SKM-1 treated with dmso at 0.1 percent for 144 hours (cell line): ENCODE measurements around the gene ZNF423.
"Not testable (repeated sequence)": the region's sequence is repeated elsewhere in the genome, so short reads cannot be mapped to it uniquely, and the experiment has no call there.

Experiments
- DNase-seq: peaks from one replicate; lab custom pipeline; 2025; ENCODE audit not compliant: unreplicated experiment; lab: John Stamatoyannopoulos, UW

The ZNF423 gene

DNA sequence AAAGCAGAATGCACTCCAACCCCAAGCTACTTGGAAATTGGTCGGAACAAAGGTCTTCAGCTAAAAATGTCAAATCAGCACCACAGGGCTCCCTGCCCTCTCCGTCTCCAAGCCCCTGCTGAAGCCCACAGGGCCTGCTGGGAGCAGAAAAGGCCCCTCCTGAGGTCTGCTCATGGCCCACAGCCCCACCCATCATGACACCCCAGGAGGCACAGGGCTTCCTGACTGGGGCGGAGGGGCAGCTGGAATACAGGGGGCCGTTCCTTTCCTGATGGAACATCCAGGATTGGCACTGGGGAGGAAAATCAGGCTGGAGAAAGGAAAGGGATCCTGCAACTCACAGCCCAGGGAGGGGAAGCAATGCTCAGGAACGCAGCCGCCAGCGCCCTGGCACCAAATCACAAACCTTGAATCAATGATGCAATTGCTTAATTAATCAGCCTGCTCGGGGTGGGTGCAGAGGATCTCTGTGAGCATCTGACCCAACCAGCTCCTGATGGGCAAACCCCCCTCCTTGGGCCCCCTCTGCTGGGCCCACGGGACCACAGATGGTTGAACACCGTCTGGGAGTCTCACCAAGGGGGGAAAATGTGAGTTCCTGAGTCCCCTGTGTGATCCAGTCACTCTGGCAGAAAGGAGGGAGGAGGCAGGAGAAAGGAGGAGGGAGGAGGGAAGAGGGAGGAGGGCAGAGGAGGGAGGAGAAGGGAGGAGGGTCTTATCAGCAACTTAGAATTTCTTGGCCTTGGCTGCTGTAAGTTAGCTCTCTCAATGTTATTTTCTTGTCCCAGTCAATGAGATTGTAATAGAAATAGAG is 155.5 kb downstream of the ZNF423 start:
- no peak for DNase-seq

DNA sequence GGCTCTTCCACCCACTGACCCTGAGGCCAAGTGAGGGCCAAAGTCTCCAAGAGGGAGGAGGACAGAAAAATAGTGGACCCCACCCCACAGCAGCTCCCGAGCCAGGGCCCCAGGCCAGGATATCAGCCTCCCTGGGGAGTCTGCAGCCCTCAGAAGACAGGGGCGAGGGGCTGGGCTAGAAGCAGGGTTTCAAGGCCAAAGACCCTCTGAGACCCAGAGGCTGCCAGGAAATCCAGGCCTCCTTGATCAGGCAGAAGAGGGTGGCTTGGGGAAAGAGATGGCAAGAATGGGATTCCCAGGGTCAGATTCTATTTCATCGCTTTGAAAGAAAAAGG is 156.1 kb downstream of the ZNF423 start:
- DNase-seq: no peak

DNA sequence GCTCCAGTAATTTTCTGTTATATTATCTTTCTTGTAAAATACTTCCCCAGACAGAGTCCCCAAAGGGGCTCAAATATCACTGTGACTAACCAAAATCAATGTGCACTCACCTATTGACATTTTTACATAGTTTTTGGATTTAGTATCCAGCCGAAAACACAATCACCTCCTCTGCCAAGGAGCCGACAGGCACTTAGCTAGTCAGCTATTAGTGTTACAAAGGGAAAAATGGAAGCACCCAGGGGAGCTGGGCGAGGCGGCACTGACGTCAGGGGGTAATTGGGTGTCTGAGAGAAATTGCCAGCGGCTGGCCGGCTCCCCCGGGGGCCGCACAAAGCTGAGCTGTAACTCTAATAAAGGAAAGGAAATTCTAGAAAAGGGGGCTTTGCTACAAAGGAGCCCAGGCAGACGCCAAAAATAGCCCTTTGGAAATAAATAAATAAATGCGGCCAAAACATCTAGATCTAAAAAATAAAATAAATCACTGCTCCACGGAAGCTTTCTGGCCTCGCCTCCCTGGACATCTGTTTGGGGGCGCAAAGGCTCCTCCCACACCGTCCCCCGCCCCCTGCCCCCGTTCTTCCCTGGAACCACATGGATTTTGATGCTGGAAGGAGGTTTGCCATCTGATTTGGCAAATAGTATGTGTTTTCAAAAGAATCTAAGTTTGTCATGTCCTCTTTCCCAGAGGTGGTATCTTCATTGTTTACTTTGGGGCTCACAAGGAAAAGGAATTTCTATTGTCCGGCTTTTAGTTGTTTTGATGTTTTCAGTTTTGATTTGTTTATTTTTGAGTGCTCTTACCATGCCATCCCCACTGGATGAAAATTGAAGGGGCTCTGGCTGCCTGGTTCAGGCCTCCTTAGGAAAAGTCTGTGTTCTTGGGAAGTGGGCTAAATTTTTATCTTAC is 156.7 kb downstream of the ZNF423 start:
- no peak for DNase-seq

DNA sequence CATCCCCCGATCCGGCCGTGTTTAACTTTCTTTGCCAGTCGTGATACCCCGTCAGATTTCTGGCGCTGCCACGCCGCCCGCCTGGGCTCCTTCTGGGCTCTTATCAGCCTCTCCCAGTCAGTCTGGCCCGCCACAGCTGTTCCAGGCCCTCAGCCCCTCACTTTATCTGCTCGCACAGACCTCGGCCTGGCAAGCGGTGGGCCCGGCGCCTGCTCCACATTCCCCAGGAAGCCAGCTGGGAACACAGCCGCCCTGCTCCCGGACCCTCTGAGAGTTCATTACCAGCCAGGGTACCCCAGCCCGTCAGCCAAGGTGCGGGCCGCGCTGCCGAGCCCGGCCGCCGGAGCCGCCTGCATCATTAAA is 157.5 kb downstream of the ZNF423 start:
- DNase-seq: no peak

DNA sequence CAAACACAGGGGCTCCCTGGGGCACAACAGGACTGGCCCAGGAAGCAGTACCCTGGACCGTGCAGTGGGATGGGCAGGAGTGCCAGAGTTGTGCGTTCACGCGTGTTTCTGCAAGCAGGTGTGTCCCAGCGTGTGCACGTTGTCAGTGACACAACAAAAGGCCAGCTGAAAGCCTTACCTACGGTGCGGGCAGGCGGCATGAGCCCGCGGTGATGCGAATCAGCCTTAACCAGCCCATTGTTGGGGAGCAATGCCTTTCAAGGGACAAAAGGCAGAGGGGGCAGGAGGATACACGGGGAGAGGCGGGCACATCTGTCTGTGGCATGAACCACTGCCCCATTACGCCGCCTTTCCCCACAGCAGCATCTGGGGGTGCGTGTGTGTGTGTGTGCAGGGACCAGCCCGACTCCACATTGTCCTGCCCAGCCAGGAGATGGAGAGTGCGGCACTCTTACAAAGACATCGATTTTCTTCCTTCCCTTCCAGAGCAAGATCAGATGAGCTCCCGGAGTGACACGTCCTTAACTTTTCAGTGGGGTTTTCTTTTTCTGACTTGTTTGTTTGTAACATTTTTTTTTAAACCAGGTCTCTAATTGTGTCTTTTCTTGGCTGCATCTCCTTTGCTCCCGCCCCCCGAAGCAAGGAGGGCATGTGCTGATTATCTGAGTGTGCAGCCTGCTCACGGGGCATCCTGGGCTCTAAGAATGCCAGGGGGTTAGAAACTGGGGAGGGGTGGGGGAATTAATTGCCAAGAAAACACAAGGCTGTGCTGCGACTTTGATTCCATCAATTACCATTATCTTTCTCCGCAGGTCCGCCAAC is 158.1 kb downstream of the ZNF423 start:
- no peak for DNase-seq

DNA sequence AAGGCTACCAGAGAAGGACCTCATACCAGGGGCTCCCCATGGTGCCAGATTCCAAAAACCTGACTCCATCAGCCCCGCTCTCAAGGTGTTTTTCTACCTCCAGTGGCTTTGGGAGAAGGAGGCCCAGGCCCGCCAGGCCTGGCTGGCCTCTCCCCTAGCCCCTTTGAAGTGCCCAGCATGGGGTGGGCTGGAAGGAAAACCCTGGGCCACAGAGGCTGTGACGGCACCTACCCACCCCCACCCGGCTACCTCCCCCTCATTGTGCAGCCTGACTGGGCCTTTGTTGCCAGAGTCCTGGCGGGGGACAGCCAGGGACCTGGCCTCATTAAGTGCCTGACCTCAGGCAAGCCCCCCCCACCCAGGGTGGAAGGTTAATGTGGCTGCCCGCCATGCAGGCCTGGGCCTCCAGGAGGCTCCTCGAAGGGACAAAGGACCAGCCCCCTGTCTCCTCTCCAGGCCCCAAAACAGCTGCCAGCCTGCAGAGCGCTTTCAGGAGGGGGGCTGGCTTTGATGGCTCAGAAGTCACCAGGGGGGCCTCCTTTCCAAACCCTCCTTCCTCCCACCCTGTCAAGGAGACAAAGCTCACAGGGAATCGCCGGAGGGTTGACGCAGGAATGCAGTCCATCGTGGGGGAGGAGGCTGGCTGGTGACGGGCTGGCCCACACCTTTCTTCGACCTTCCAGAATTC is 159.4 kb downstream of the ZNF423 start:
- DNase-seq: no peak

DNA sequence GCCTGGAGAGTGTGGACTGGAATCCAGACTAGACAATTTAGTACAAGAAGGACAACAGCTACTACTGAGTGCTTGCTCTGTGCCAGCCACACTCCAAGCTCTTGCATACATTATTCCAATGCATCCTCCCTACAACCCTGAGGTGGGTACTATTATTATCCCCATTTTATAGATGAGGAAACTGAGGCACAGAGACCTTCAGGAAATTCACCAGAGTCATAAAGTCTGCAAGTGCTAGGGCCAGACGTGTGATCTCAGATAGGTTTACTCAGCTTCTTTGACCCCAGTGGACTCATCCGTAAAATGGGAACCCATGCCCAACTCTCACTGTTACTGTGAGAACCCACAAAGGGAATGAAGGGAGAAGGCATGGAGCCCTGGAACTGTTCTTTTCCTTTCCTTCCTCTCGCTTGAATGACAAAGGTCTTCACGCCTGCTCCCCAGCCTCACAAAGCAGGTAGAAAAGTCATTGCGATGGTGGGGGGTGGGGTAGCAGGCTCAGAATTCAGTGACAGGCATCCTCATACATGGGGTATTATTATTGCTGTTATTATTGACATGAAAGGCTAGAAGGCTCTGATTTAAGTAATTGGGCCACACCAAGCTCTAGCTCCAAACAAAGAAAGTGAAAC is 160.0 kb downstream of the ZNF423 start:
- DNase-seq: no peak

DNA sequence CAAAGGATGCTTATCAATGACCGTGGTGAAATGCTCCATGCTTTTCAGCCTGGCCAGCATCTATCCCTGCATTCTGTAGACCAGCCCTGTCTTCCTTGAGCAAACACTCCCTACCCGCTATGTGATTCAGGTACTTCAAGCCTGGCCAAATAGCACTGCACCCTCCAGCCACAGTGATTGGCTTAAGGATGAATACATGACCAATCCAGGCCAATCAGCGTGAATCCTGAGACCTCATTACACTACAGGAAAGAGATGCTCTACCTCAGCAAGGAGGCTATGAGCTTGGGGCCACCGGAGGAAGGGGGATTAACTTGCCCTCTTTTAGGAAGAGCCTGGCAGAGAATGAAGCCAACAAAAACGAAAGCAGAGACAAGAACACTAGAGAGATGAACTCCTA is 162.5 kb downstream of the ZNF423 start:
- DNase-seq: no peak

DNA sequence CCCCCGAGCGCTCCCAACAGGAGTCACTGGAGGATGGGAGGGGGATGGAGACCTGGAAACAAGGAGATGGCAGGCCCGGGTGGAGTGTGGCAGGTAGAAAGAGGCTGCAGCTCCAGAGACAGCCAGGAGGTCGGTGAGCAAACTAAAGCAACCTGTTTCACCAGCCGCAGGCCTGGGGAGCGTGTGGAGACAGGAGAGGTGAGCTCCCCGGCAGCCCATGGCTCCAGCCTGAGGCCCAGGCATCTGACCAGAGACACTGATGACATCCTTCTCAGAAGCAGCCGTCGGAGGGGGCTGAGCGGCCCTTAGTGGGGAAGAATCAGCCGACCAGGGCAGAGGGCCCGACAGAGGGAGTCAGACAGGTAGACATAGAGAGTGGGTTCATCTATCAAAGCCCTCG is 165.1 kb downstream of the ZNF423 start:
- DNase-seq: no peak

DNA sequence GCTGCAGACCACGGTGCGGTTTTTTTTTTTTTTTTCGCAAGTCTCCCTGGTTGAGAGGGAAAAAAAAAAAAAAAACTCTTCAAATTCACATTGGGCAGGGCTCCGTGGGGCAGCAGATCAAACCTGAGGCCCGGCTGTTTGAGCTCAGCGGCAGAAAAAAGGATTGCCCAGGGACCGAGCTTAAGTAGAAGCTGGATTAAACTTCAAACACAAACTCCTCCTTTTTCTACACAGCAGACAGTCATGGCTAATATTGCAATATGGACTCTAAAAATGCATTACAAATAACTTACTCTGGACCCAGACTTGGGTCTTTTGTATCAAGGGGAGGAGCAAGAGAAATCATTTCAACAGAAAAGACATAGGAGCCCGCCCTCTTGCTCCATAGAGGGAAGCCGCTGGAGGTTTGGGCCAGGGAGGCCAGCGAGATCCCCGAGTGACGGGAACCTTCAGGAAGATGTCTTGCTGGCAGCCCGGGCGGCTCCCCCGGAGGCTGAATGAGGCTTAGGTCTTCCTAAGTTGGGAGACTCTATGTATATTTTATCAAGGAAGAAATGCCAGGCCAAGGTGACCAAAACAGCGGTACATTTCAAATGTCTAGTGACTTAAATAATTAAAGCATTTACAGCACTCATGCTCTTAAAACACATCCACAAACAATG is 167.7 kb downstream of the ZNF423 start:
- no peak for DNase-seq

DNA sequence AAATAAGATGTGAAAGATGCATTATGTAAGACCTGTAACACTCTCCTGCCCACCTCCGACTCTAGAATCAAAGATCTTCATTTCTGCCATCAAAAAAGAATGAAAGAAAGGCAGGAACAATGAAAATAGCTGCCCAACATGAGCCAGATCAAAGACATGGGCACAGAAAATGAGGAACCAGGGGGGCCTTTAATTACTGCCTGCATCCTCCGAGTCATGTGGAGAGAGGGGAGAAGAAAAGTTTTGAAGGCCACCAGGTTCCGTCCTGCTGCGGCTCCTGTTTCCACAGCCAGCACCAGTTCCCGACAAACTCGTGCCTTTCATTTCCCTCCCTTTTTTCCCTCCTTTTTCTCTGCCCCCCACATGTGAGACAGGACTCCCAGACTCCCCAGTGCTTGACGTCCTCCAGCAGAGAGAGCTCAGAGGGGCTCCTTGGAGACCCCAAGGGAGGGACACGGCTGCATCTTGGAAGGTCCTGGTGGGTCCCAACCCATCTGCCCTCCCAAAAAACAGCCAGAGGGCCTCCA is 168.4 kb downstream of the ZNF423 start:
- no peak for DNase-seq

DNA sequence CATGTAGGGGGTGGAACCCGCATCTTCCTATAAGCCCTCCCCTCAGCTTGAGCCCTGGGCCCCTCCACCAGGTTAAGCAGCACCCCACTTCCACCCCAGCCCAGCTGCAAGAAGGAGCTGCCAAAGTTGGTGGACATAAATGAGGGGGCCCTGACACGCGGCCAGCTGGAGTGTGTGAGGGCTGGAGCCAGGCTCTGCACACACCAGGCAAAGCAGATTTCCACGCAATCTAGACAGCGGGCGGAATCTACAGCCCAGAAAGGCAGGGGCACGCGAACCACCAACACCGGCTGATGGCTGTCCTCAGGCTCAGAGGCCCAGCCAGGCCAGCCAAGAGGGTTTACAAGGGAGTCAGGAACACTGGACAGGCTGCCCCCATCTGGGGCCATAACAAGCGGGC is 171.2 kb downstream of the ZNF423 start:
- no peak for DNase-seq

DNA sequence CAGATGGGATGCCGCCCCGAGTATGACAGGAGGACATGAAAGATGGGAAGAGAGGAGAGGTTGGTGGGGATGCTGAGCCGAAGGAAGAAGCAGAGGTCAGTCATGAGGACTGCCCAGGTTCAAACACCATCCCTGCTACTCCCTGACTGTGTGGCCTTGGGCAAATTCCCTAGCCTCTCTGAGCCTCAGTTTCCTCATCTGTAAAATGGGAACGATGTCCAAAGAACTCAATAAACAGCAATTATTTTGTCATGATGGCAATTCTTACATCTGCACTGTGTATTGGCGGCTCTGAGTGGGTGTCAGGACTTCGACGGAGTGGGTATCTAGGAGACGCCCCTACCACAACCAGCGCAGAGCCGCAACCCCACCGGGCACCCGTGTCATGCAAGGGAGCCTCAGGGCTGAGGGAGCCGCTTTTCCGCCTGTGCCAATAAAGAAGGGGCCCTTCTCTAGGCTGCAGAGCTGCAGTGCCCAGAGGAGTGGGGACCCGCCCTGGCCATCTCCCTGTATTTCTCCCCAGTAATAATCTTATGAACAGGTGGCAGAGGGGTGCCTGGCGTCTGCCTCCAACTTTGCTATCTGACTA is 173.2 kb downstream of the ZNF423 start:
- no peak for DNase-seq

DNA sequence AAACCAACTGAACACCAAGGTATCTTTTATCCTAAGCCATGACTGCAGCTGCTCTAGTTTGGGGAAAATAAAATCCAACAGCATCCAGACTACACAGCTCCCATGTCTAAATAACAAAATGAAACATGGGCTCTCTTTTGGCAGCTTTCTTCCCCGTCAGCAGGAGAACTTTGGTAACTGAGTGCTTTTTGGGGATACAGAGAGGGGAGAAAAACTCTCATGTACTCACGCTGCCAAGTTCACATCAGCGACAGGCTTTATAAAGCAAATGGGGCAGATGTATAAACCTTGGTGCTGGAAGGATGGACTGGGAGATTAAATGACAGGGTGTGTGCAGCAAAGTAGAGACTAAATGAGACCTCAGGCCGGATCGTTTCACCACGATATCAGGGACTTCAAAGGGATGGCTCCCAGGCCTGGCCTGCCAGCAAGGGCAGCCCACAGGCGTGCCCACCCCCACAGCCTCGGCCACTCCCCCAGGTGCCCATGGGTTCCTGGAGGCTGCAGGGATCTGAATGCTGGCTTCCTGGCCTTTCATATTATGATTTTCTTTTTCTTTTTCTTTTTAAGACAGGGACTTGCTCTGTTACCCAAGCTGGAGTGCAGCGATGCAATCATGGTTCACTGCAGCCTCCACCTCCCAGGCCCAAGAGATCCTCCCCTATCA is 174.6 kb downstream of the ZNF423 start:
- DNase-seq: no peak

DNA sequence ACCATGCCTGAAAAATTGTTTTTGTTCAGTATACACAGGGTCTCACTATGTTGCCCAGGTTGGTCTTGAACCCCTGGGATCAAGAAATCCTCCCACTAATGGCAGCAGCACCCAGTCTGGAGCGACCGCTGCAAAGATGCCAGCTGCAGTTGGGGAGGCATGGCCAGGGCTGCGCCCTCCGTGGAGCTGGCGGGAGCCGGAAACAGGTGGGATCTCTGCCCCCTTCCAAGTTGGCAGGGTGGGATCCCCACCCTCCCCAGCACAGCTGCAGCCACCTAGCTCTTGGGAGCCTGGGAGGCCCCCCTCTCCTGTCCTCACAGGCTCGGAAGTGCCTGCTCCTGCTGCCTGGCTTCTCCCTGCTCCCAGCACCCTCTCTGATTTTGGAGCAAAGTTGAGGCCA is 176.8 kb downstream of the ZNF423 start:
- no peak for DNase-seq

DNA sequence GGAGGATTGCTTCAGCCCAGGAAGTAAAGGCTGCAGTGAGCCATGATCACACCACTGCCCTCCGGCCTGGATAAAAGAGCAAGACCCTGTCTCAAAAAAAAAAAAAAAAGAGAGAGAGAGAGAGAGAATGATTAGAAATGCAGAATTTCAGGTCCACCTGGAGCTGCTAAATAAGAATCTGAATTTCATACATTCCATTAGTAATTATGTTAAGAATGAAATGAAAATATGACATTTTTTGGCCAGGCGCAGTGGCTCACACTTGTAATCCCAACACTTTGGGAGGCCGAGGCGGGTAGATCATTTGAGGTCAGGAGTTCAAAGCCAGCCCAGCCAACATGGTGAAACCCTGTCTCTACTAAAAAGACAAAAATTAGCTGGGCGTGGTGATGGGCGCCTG is 178.3 kb downstream of the ZNF423 start:
- not testable (repeated sequence) for DNase-seq

DNA sequence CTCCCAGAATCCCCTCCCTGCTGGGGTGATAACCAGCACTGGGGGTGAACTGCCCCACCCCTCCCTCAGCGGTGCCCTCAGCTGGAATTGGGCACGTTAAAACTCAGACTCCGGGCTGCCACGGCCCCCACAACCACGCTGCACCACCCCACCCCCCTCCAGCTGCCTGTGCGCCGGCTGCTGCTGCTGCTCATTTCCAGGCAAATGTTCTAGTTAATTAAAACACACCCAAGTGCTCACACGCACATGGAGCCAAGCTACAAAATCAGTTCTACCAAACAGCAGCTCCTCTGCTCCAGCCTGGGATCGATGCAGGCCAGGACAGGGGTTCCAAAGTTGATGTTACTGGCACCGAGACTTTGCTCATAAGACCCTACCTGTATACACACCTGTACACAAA is 180.5 kb downstream of the ZNF423 start:
- DNase-seq: no peak

DNA sequence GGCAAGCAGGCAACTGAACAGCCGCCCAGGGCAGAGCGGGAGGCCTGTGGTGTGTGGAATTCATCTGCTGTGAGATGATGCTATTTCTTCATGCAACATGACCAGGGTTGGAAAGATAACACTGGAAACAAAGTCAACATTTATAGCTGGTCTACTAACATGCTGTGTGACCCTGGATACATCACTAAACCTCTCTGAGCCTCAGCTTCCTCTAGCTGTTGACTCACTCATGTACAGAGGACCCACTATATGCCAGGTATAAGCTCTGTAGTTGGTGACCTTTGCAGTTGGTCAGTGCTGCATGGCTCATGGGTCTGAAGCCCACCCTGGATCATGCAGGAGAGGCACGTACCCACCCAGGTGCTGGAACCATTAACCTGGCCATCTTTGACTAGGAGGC is 180.9 kb downstream of the ZNF423 start:
- no peak for DNase-seq

DNA sequence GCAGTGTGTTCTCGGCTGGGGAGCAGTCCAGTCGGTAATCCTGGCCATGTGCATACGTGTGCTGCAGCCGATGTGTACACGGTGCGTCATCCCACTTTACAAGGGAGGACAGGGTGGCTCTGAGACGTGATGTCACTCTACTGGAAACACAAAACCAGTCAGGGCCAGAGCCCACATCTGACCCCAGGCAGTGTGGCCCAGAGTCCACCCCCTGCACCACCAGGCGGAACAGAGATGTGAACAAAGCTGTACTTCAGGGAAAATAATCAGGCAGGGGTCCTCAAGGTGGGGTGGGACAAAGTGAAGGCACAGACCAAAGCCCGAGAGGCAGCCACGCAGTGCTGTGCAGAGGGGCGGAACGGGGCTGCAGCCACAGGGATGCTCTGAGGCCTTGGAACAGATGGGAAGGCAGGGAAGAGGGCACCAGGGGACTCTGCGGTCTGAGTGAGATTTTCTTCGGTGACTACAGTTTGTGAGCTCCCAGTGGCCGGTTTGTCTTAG is 181.5 kb downstream of the ZNF423 start:
- DNase-seq: no peak
